GM19023 (cell line): ENCODE data around the gene CCT8L2.
"Not testable (repeated sequence)": the region's sequence is repeated elsewhere in the genome, so short reads cannot be mapped to it uniquely, and the experiment has no call there.

Source experiments
- ATAC-seq: cut with Tn5 transposase; IDR thresholded peaks from one replicate; pipeline ENCODE4 v1.9.1; 2021; ENCODE audit warnings: mild to moderate bottlenecking, moderate library complexity; ENCODE audit not compliant: unreplicated experiment

CCT8L2 gene

GRCh38 chr22:16592710-16593109, at the start of gene CCT8L2:
TSS of gene CCT8L2 (minus strand) at chr22:16592810. CDS start at chr22:16592550, 260 bp downstream.
- ATAC-seq, result not testable (repeated sequence)

GRCh38 chr22:16635442-16635841, 42.8 kb upstream of the CCT8L2 start:
- ATAC-seq, result not testable (repeated sequence)

GRCh38 chr22:16634092-16634491, 41.5 kb upstream of the CCT8L2 start:
- ATAC-seq, result not testable (repeated sequence)

GRCh38 chr22:16628476-16628875, 35.9 kb upstream of the CCT8L2 start:
- ATAC-seq, result not testable (repeated sequence)

- ATAC-seq, result not testable (repeated sequence)
These were observed 32.4 kb upstream of the CCT8L2 start for GRCh38 chr22:16625018-16625417.

GRCh38 chr22:16623595-16623994, 31.0 kb upstream of the CCT8L2 start:
- not testable (repeated sequence) for ATAC-seq

GRCh38 chr22:16617516-16617915, 24.9 kb upstream of the CCT8L2 start:
- ATAC-seq, result not testable (repeated sequence)

- ATAC-seq, result not testable (repeated sequence)
These were observed 23.9 kb upstream of the CCT8L2 start for GRCh38 chr22:16616390-16616938.

- not testable (repeated sequence) for ATAC-seq
These were observed 23.1 kb upstream of the CCT8L2 start for GRCh38 chr22:16615606-16616245.

- no peak for ATAC-seq
These were observed 17.1 kb upstream of the CCT8L2 start for GRCh38 chr22:16609548-16610261.

GRCh38 chr22:16608931-16609330, 16.3 kb upstream of the CCT8L2 start:
- no peak for ATAC-seq

GRCh38 chr22:16604257-16604998, 11.8 kb upstream of the CCT8L2 start:
- not testable (repeated sequence) for ATAC-seq

- ATAC-seq, result not testable (repeated sequence)
These were observed 11.2 kb upstream of the CCT8L2 start for GRCh38 chr22:16603770-16604242.

- no peak for ATAC-seq
These were observed 10.8 kb upstream of the CCT8L2 start for GRCh38 chr22:16603448-16603768.

- ATAC-seq, result not testable (repeated sequence)
These were observed 10.3 kb upstream of the CCT8L2 start for GRCh38 chr22:16602728-16603447.

GRCh38 chr22:16602224-16602727, 9.7 kb upstream of the CCT8L2 start:
- not testable (repeated sequence) for ATAC-seq

- ATAC-seq, result no peak
These were observed 9.0 kb upstream of the CCT8L2 start for GRCh38 chr22:16601437-16602223.

GRCh38 chr22:16600644-16601436, 8.2 kb upstream of the CCT8L2 start:
- not testable (repeated sequence) for ATAC-seq

GRCh38 chr22:16599648-16600047, 7.0 kb upstream of the CCT8L2 start:
- not testable (repeated sequence) for ATAC-seq
